Skeletal muscle satellite cell (primary cell): ENCODE results near the gene MRPS35. TPM values are rescaled to one million over a fixed set of nuclear protein-coding genes. Genes with fewer than 3 reads are reported as not detected.

Source experiments
- H3K27me3 ChIP-seq: 2 replicates; pipeline ENCODE4 v1.7.0; 2013; ENCODE audit warnings: low read length; ENCODE audit not compliant: control insufficient read depth, insufficient read depth
- H3K36me3 ChIP-seq: 2 replicates; pipeline ENCODE4 v1.7.0; 2013; ENCODE audit warnings: mild to moderate bottlenecking, control low read depth, low read length; ENCODE audit not compliant: insufficient read depth
- H3K4me1 ChIP-seq: 2 replicates; pipeline ENCODE4 v1.7.0; 2013; ENCODE audit warnings: low read length; ENCODE audit not compliant: control insufficient read depth, insufficient read depth
- H3K4me2 ChIP-seq: 2 replicates; pipeline ENCODE4 v1.7.0; 2013; ENCODE audit warnings: mild to moderate bottlenecking, low read length
- H3K4me3 ChIP-seq: 2 replicates; pipeline ENCODE4 v1.7.0; 2013; ENCODE audit warnings: low read length
- H3K9ac ChIP-seq: 2 replicates; pipeline ENCODE4 v1.7.0; 2013; ENCODE audit warnings: mild to moderate bottlenecking, low read depth, low read length, moderate library complexity
- H3K9me3 ChIP-seq: replicated peaks from 2 replicates; pipeline ENCODE4 v1.7.0; 2013; ENCODE audit warnings: mild to moderate bottlenecking, control low read depth, low read length
- small RNA-seq: library from RNA; depleted of rRNA; stranded (forward); fragments of <200 nt; gene quantifications from one replicate; pipeline ENCODE3, GENCODE V24; 2012

The MRPS35 gene

GRCh38 chr12:27797301-27798025 is 86.8 kb downstream of the MRPS35 start:
- no peak overlapping the region for H3K4me3 ChIP-seq
- peaks cover 64% of the 10 kb centered on the region for H3K36me3 ChIP-seq
- no peak overlapping the region for H3K4me2 ChIP-seq

GRCh38 chr12:27800819-27801218 is 90.2 kb downstream of the MRPS35 start:
- H3K9ac ChIP-seq: no peak overlapping the region
- H3K4me2 ChIP-seq: no peak overlapping the region
- H3K4me1 ChIP-seq: no peaks in the 10 kb centered on the region
- H3K36me3 ChIP-seq: peaks cover 43% of the 10 kb centered on the region
- H3K9me3 ChIP-seq: no peaks in the 10 kb centered on the region
- H3K4me3 ChIP-seq: no peak overlapping the region
- no peaks in the 10 kb centered on the region for H3K27me3 ChIP-seq

More at GRCh38 chr12:27797301-27798025, 86.8 kb downstream of the MRPS35 start:
- H3K27me3 ChIP-seq: no peaks in the 10 kb centered on the region
- no peaks in the 10 kb centered on the region for H3K9me3 ChIP-seq
- H3K4me1 ChIP-seq: no peaks in the 10 kb centered on the region
- H3K9ac ChIP-seq: no peak overlapping the region

- Histone ChIP-seq H3K9me3 (no peaks in the 10 kb centered on the region), H3K4me2 (no peak overlapping the region), H3K4me1 (no peaks in the 10 kb centered on the region), H3K36me3 (peaks cover 35% of the 10 kb centered on the region), H3K27me3 (no peaks in the 10 kb centered on the region), H3K4me3 (no peak overlapping the region), H3K9ac (no peak overlapping the region)
Measured at GRCh38 chr12:27801630-27802029, 91.0 kb downstream of the MRPS35 start.

- Histone ChIP-seq H3K4me3 (no peak overlapping the region), H3K4me1 (no peaks in the 10 kb centered on the region), H3K9ac (no peak overlapping the region), H3K36me3 (peaks cover 26% of the 10 kb centered on the region), H3K27me3 (no peaks in the 10 kb centered on the region), H3K4me2 (no peak overlapping the region), H3K9me3 (no peaks in the 10 kb centered on the region)
Measured at GRCh38 chr12:27802511-27802910, 91.9 kb downstream of the MRPS35 start.

- H3K36me3 ChIP-seq: peaks cover 22% of the 10 kb centered on the region
- no peak overlapping the region for H3K9ac ChIP-seq
- H3K4me2 ChIP-seq: no peak overlapping the region
- no peaks in the 10 kb centered on the region for H3K9me3 ChIP-seq
- no peak overlapping the region for H3K4me3 ChIP-seq
- H3K4me1 ChIP-seq: no peaks in the 10 kb centered on the region
- no peaks in the 10 kb centered on the region for H3K27me3 ChIP-seq
Measured at GRCh38 chr12:27802936-27803335, 92.3 kb downstream of the MRPS35 start.

GRCh38 chr12:27805238-27805637 is 94.6 kb downstream of the MRPS35 start:
- Histone ChIP-seq H3K27me3 (no peaks in the 10 kb centered on the region), H3K4me1 (no peaks in the 10 kb centered on the region), H3K9ac (no peak overlapping the region), H3K4me3 (no peak overlapping the region), H3K9me3 (no peaks in the 10 kb centered on the region), H3K4me2 (no peak overlapping the region), H3K36me3 (peaks cover 3% of the 10 kb centered on the region)

Small RNA genes within 50 kb of the gene (small RNA-seq; reads per million reads assigned to genes)
- not detected for gene RF00019
